Measurements from ENCODE around the gene CD27.

DNA sequence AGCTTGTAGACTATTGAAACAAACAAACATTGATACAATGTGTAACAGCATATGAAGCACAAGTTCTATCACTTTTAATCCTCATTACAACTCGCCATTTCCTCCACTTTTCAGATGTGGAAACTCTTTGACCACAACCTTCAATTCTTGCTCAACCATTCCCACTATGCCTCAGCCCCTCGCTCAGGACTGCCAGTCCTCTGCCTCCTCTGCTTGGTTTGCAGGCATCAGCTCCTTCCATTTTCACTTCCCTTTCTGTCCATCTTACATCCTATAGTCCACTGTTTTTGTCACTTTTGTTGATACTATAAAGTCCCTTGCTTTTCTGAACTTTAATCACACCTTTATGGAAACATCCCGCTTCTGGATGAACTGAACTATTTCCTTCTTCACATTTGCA, 28.2 kb upstream of the CD27 start:
- TF ChIP-seq ZNF12 (CRISPR knock-in tag; IDR thresholded peaks at IDR 0.05) (no peak), ELF1 (tag; IDR thresholded peaks at IDR 0.05) (no peak), ZNF707 (CRISPR knock-in tag; conservative IDR thresholded peaks at IDR 0.05) (no peak), FOS (IDR thresholded peaks at IDR 0.05; ENCODE audit: extremely low read depth, insufficient read length) (no peak), DPF2 (IDR thresholded peaks at IDR 0.05) (no peak), ZNF695 (CRISPR knock-in tag; IDR thresholded peaks at IDR 0.05) (no peak), GABPA (tag; conservative IDR thresholded peaks at IDR 0.05; ENCODE audit: low read depth) (no peak), NFE2 (IDR thresholded peaks at IDR 0.05; ENCODE audit: low read depth) (no peak)
- TF ChIP-seq, protein P1, sequence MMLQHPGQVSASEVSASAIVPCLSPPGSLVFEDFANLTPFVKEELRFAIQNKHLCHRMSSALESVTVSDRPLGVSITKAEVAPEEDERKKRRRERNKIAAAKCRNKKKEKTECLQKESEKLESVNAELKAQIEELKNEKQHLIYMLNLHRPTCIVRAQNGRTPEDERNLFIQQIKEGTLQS (IDR thresholded peaks at IDR 0.05) = no peak
- TF ChIP-seq, protein P1 (CRISPR knock-in tag; conservative IDR thresholded peaks at IDR 0.05) = no peak
- TF ChIP-seq, protein P2, sequence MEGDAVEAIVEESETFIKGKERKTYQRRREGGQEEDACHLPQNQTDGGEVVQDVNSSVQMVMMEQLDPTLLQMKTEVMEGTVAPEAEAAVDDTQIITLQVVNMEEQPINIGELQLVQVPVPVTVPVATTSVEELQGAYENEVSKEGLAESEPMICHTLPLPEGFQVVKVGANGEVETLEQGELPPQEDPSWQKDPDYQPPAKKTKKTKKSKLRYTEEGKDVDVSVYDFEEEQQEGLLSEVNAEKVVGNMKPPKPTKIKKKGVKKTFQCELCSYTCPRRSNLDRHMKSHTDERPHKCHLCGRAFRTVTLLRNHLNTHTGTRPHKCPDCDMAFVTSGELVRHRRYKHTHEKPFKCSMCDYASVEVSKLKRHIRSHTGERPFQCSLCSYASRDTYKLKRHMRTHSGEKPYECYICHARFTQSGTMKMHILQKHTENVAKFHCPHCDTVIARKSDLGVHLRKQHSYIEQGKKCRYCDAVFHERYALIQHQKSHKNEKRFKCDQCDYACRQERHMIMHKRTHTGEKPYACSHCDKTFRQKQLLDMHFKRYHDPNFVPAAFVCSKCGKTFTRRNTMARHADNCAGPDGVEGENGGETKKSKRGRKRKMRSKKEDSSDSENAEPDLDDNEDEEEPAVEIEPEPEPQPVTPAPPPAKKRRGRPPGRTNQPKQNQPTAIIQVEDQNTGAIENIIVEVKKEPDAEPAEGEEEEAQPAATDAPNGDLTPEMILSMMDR (IDR thresholded peaks at IDR 0.05 in 2 of 3, conservative IDR thresholded peaks at IDR 0.05 in 1 of 3; ENCODE audit: insufficient read depth in 2 of 3, low read depth in 1 of 3, low read length in 3 of 3) = no peak

Measured in K562 (cell line).